ENCODE measurements around the gene NUPR2. TPM values are rescaled to one million over a fixed set of nuclear protein-coding genes. Genes with fewer than 3 reads are reported as not detected.
A peak's percentile ranks its signal among the peaks of the same experiment; 100 is the strongest.

The NUPR2 gene
- total RNA-seq, 1 experiment from 2014 or later = not detected

GRCh38 chr7:56106108-56107073 is 9.8 kb downstream of the NUPR2 start, which contains the start of gene CHCHD2:
Gene CHCHD2 (minus strand): TSS chr7:56106476. CDS start chr7:56106413, 63 bp downstream.
- TF ChIP-seq CTCF (conservative IDR thresholded peaks at IDR 0.05) = no peak
- DNase-seq = peak; percentile 39

More at GRCh38 chr7:56106108-56107073, 9.8 kb downstream of the NUPR2 start, which contains the start of gene CHCHD2:
- Histone ChIP-seq H2BK5ac (ENCODE audit: insufficient read length, low read length) (no peak within 1 kb of the TSS), H3K56ac (ENCODE audit: insufficient read length, low read depth, low read length) (no peak within 1 kb of the TSS), H2BK20ac (ENCODE audit: low read depth, low read length, poor library complexity, severe bottlenecking) (no peak within 1 kb of the TSS), H3K23ac (ENCODE audit: insufficient read length, low read depth, low read length) (no peak within 1 kb of the TSS), H2AFZ (ENCODE audit: low read length) (no peak within 1 kb of the TSS), H3K4me1 (ENCODE audit: insufficient read depth, low read length) (no peaks in the 10 kb centered on the region), H3K23me2 (ENCODE audit: insufficient read length, low read depth, low read length, poor library complexity, severe bottlenecking) (peaks cover 3% of the 10 kb centered on the region), H4K8ac (replicated peaks; ENCODE audit: insufficient read length, low read depth, low read length) (no peak within 1 kb of the TSS), H4K5ac (ENCODE audit: insufficient read length, low read depth, low read length) (no peak within 1 kb of the TSS), H2BK120ac (ENCODE audit: low read depth, low read length, poor library complexity, severe bottlenecking) (no peak within 1 kb of the TSS), H2BK15ac (ENCODE audit: low read depth, low read length) (no peak within 1 kb of the TSS), H3K79me1 (ENCODE audit: insufficient read depth, low read depth, low read length, poor library complexity, severe bottlenecking) (no peaks in the 10 kb centered on the region), H3K9ac (ENCODE audit: extremely low read depth, insufficient read length, low read length) (peak within 1 kb of the TSS; percentile 71), H2AK5ac (ENCODE audit: insufficient read length, low read length) (no peak within 1 kb of the TSS), H3K18ac (ENCODE audit: insufficient read length, low read depth, low read length) (no peak within 1 kb of the TSS), H3T11ph (ENCODE audit: low read length) (no peak within 1 kb of the TSS), H4K91ac (ENCODE audit: insufficient read length, low read depth, low read length) (no peak within 1 kb of the TSS), H3K9me3 (ENCODE audit: control insufficient read depth, low read depth, low read length) (peaks cover 4% of the 10 kb centered on the region), H4K20me1 (ENCODE audit: control insufficient read depth, insufficient read depth, insufficient read length) (no peaks in the 10 kb centered on the region), H3K4ac (ENCODE audit: low read depth, low read length) (no peak within 1 kb of the TSS), H3K14ac (ENCODE audit: insufficient read depth, low read length) (no peak within 1 kb of the TSS; the same call in 1 of the 2 replicates), H3K27ac (ENCODE audit: insufficient read length, low read depth, low read length) (no peak within 1 kb of the TSS), H2BK12ac (ENCODE audit: insufficient read length, low read depth, low read length) (no peak within 1 kb of the TSS), H3K79me2 (ENCODE audit: insufficient read depth, low read length) (no peaks in the 10 kb centered on the region; the same call in 1 of the 2 replicates), H3K4me2 (ENCODE audit: insufficient read depth, insufficient read length, low read length) (peak within 1 kb of the TSS; percentile 73), H3K27me3 (ENCODE audit: insufficient read depth, low read length) (no peaks in the 10 kb centered on the region)
- Mint-ChIP-seq H3K4me1 (peaks cover 8 to 11% of the 10 kb centered on the region in 2 experiments), H3K27me3 (ENCODE audit: low read depth) (no peaks in the 10 kb centered on the region; the same call in 1 of the 2 replicates), H3K9me3 (peaks cover 31 to 51% of the 10 kb centered on the region in 2 experiments), H3K36me3 (ENCODE audit: insufficient read depth in 1 of 3, low read depth in 3 of 3) (peaks cover 17 to 35% (median 20%) of the 10 kb centered on the region in 3 experiments; a peak in 6 of 7 replicates), H3K4me3 (peak within 1 kb of the TSS; percentile 88 to 96), H3K27ac (peak within 1 kb of the TSS; percentile 91 to 97 (median 96))
- no CpG with 5 or more reads among the region's 57 CpGs for WGBS (ENCODE audit: extremely low coverage, insufficient read length, low lambda C conversion rate)
